Fibroblast of lung (primary cell): ENCODE results near the gene RNF217. TPM values are rescaled to one million over a fixed set of nuclear protein-coding genes. Genes with fewer than 3 reads are reported as not detected.
A peak's percentile ranks its signal among the peaks of the same experiment; 100 is the strongest.

Source experiments
- DNase-seq, 2 donors: peaks; one replicate each; pipeline versions ENCODE4 v3.0.0 to v3.0.0-alpha.2; 2010; ENCODE audit warnings: low read depth in 2 of 2
- H2AFZ ChIP-seq: 2 replicates; pipeline ENCODE4 v1.5.1; 2012; ENCODE audit warnings: low read length, control low read depth, inconsistent platforms
- H3K27ac ChIP-seq: 2 replicates; pipeline ENCODE4 v1.5.1; 2011; ENCODE audit warnings: low read length, control low read depth; ENCODE audit not compliant: insufficient read depth
- H3K27me3 ChIP-seq: 2 replicates; pipeline ENCODE4 v1.5.1; 2011; ENCODE audit warnings: mild to moderate bottlenecking, low read length; ENCODE audit not compliant: control insufficient read depth, insufficient read depth
- H3K36me3 ChIP-seq: 2 replicates; pipeline ENCODE4 v1.5.1; 2011; ENCODE audit warnings: low read length; ENCODE audit not compliant: control insufficient read depth, insufficient read depth
- H3K4me1 ChIP-seq: 2 replicates; pipeline ENCODE4 v1.5.1; 2011; ENCODE audit warnings: low read length; ENCODE audit not compliant: control insufficient read depth, insufficient read depth; ENCODE audit errors: extremely low read depth
- H3K4me2 ChIP-seq: 2 replicates; pipeline ENCODE4 v1.5.1; 2011; ENCODE audit warnings: low read length, control low read depth; ENCODE audit not compliant: insufficient read depth; ENCODE audit errors: extremely low read depth
- H3K4me3 ChIP-seq, 4 experiments: fragments of 200-600 bp in 1 of 4; sonication (generic) in 1 of 4; replicated peaks in 1 of 4; 2 replicates each; pipeline ENCODE4 v1.5.1; 2011 to 2016; ENCODE audit warnings: low read length in 4 of 4, low read depth in 3 of 4, mild to moderate bottlenecking in 3 of 4, control low read depth in 2 of 4, inconsistent platforms in 1 of 4, mixed read lengths in 1 of 4; ENCODE audit not compliant: insufficient read depth in 1 of 4; ENCODE audit errors: control extremely low read depth in 1 of 4
- H3K79me2 ChIP-seq: 2 replicates; pipeline ENCODE4 v1.5.1; 2012; ENCODE audit warnings: mild to moderate bottlenecking, low read length, inconsistent platforms; ENCODE audit not compliant: control insufficient read depth, insufficient read depth
- H3K9ac ChIP-seq: 2 replicates; pipeline ENCODE4 v1.5.1; 2011; ENCODE audit warnings: mild to moderate bottlenecking, low read length, control low read depth; ENCODE audit not compliant: insufficient read depth
- H3K9me3 ChIP-seq: 2 replicates; pipeline ENCODE4 v1.5.1; 2012; ENCODE audit warnings: low read depth, low read length; ENCODE audit not compliant: control insufficient read depth, insufficient read depth
- H4K20me1 ChIP-seq: 2 replicates; pipeline ENCODE4 v1.5.1; 2011; ENCODE audit warnings: low read length; ENCODE audit not compliant: control insufficient read depth, insufficient read depth; ENCODE audit errors: extremely low read depth
- CTCF ChIP-seq, 2 donors: IDR thresholded peaks in 1 of 2; conservative IDR thresholded peaks in 1 of 2; 1 replicate in 1 of 2; 2 replicates in 1 of 2; pipeline ENCODE4 v1.5.1; 2011 to 2012; ENCODE audit warnings: low read length in 2 of 2, control low read depth in 1 of 2, inconsistent platforms in 1 of 2, low read depth in 1 of 2, mild to moderate bottlenecking in 1 of 2
- EZH2 ChIP-seq: IDR thresholded peaks from 2 replicates; pipeline ENCODE4 v1.5.1; 2012; ENCODE audit warnings: low read length, control low read depth, mild to moderate bottlenecking; ENCODE audit errors: missing control alignments
- polyA plus RNA-seq, 2 donors: library from polyadenylated mRNA; depleted of rRNA in 1 of 2; stranded (reverse) in 1 of 2; unstranded in 1 of 2; fragments of >200 nt; gene quantifications; 2 replicates each; pipeline ENCODE4 v1.2.1, GENCODE V29; 2011 to 2012; ENCODE audit warnings: missing spikeins in 1 of 2
- total RNA-seq: library from RNA; depleted of rRNA; stranded (reverse); fragments of >200 nt; gene quantifications from 2 replicates; pipeline ENCODE4 v1.2.1, GENCODE V29; 2014

Gene RNF217
- total and polyA plus RNA-seq, 2 donors (not counting 1 experiment from before 2014, with no cell fraction given), result 13.2 to 19.5 TPM

DNA sequence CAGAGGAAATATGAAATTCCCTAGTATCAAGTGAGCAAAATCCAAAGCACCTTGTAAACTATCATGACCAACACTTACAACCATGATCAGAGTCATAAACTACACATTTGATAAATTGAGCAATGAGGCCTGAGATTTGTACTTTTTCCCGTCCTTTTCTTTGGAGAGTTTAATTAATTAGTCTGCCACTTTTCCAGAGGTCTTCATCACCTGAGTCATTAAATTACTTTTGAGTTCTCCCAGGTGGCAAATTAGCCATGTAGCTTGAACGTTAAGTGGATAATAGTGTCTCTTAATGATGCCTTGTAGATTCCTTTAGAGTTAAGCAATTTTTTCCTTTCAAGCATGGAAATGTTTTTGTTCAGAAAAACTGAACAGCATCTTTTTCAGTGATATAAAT is 75.6 kb downstream of the RNF217 start:
- Histone ChIP-seq H3K4me2 (no peak overlapping the region), H3K4me3 (no peak overlapping the region), H3K79me2 (no peaks in the 10 kb centered on the region), H2AFZ (no peak overlapping the region), H3K4me1 (peaks cover 2% of the 10 kb centered on the region), H3K9me3 (no peaks in the 10 kb centered on the region), H3K27me3 (no peaks in the 10 kb centered on the region), H3K27ac (no peak overlapping the region), H3K36me3 (no peaks in the 10 kb centered on the region), H3K9ac (no peak overlapping the region), H4K20me1 (no peaks in the 10 kb centered on the region)
- no peak for TF ChIP-seq CTCF (conservative IDR thresholded peaks at IDR 0.05 in 1 of 2, IDR thresholded peaks at IDR 0.05 in 1 of 2; ENCODE audit: low read depth in 1 of 2, low read length in 2 of 2)
- no peak for DNase-seq

DNA sequence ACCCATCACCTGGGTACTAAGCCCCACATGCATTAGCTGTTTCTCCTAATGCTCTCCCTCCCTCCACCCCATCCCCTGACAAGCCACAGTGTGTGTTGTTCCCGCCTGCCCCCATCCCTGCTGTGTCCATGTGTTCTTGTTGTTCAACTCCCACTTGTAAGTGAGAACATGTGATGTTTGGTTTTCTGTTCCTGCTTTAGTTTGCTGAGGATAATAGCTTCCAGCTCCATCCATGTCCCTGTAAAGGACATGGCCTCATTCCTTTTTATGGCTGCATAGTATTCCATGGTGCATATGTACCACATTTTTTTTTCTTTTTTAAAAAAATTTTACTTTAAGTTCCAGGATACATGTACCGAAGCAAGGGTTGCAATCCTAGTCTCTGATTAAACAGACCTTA is 76.7 kb downstream of the RNF217 start:
- Histone ChIP-seq H3K4me3 (no peak overlapping the region), H2AFZ (no peak overlapping the region), H3K27ac (no peak overlapping the region), H3K27me3 (no peaks in the 10 kb centered on the region), H3K4me1 (peaks cover 2% of the 10 kb centered on the region), H4K20me1 (no peaks in the 10 kb centered on the region), H3K79me2 (no peaks in the 10 kb centered on the region), H3K9me3 (no peaks in the 10 kb centered on the region), H3K9ac (no peak overlapping the region), H3K4me2 (no peak overlapping the region), H3K36me3 (no peaks in the 10 kb centered on the region)
- DNase-seq, result no peak
- no peak for TF ChIP-seq CTCF (conservative IDR thresholded peaks at IDR 0.05 in 1 of 2, IDR thresholded peaks at IDR 0.05 in 1 of 2; ENCODE audit: low read depth in 1 of 2, low read length in 2 of 2)
- TF ChIP-seq EZH2, result no peak

DNA sequence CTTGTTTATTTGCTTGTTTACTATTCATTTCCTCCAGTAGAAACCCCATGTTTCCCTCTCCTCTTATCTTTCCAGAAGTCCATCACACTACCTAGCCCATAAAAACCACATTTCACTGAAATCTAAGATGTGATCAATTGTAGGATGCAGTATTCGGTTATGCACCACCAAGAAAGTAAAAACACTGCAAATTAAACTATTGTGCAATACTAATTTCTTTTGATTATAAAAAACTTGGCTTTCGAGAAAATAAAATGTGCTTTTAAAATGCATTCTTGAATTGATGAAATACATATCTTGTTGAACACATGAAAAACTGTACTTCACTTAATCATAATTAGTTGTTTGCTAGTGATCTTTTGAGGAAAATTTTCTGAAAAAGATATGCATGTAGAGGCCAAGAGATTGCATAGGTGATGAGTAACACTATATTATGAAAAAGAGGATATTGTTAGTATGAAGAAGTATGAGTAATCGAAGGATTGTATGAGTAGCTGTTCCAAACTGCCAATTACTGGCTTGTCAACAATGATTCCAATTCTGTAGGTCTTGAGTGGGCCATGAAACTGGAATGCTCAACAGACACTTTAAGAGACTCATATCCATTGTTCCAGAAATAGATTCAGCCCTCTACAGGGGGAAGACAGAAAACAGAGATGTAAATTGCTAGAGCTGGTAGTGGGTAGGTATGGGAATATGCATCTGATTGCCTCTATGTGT is 79.7 kb downstream of the RNF217 start:
- no peaks in the 10 kb centered on the region for H3K9me3 ChIP-seq
- TF ChIP-seq EZH2 (no peak), CTCF (conservative IDR thresholded peaks at IDR 0.05 in 1 of 2, IDR thresholded peaks at IDR 0.05 in 1 of 2; ENCODE audit: low read depth in 1 of 2, low read length in 2 of 2) (no peak)
- H4K20me1 ChIP-seq, result no peaks in the 10 kb centered on the region
- no peak overlapping the region for H2AFZ ChIP-seq
- no peak overlapping the region for H3K9ac ChIP-seq
- no peak overlapping the region for H3K4me3 ChIP-seq
- H3K79me2 ChIP-seq, result no peaks in the 10 kb centered on the region
- H3K4me1 ChIP-seq, result peaks cover 2% of the 10 kb centered on the region
- no peak overlapping the region for H3K27ac ChIP-seq
- H3K27me3 ChIP-seq, result no peaks in the 10 kb centered on the region
- H3K4me2 ChIP-seq, result no peak overlapping the region
- DNase-seq, result peak; percentile 31 to 70
- H3K36me3 ChIP-seq, result no peaks in the 10 kb centered on the region
